Measurements from ENCODE around the gene MORN4.
"Not testable (repeated sequence)": the region's sequence is repeated elsewhere in the genome, so short reads cannot be mapped to it uniquely, and the experiment has no call there.

Gene MORN4

DNA sequence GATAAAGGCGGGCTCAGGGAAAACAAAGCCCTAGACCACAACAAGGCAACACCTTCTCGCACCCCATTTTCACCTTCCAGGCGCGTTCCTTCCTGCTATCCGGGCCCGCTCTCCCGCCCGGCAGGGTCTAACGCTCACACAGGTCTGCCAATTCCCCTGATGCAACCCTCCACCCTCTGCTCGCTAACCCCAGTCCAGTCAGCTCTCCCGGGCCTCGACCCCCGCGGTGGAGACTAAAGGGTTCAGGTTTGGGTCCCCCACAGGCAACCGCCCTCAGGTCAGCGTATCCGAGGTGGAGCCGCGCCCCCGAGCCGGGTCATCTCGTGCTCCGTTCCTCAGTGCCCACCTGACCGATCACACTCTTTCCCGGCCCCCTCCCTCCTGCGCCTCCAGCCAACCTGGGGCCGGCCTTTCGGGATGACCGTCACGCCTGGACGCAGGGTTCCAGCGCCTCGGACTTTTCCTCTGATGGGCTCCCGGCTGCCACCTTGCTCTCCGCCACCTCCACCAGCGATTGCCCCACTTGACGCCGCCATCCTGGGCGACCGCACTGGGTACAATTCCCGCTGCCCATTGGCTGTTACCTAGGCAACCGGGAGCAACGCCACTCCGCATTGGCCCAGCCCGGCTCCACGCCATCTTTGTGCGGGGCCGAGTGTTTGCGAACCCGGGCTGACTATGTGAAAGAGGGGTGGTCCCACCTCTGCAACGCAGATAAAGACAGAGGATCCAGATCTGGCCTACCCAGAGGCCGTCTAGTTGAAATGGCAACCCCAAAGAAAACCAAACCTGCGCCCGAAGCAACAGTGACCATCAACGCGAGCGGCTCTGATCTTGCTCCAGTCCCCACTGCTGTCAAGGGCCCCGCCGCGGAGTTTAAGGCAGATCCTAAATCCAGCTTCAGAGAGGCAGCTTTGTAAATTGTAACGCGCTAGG, at the start of gene MORN4:
TSS of gene MORN4 (minus strand) at position 552 of the 936 bp plus-strand sequence. CDS start 13,847 bp downstream, outside the sequence.
- peak; percentile 88 to 90 for DNase-seq

DNA sequence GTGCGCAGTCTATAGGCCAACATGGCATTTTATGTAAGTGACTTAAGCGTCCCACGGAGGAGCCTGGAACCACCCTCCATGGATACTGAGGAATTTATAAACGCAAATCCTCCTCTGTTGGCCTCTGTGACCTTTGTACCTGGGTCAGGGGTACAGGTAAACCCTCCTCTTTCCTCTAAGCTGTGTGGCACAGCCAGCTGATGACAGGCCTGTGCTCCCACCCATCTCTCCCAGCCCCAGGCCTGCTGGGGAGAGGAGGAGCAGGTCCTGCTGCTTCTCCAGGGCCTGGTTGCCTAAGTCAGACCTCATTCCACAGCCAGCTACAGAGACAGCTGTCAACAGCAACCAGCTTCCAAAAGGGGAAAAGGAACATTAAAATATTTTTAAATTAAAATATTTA, 48.7 kb upstream of the MORN4 start:
- DNase-seq, result no peak

DNA sequence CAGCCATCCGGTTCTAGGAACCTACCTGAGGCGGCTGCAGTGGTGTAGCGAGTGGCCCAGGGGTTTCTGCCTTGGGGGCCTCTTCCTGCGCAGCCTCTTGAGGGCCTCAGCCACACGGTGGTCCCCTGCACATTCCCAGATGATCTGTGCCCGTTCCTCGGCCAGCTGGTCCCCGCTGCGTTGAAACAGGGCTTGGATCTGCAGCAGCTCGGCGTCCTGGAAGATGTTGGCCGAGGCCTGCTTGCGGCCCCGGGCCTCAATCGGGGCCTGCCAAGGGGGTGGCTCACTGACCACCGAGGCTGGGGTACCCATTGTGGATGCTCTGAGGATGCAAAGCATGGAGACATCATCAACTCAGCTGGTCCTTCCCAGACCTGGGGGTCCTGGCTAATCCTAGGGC, 46.3 kb upstream of the MORN4 start:
- DNase-seq, result no peak

DNA sequence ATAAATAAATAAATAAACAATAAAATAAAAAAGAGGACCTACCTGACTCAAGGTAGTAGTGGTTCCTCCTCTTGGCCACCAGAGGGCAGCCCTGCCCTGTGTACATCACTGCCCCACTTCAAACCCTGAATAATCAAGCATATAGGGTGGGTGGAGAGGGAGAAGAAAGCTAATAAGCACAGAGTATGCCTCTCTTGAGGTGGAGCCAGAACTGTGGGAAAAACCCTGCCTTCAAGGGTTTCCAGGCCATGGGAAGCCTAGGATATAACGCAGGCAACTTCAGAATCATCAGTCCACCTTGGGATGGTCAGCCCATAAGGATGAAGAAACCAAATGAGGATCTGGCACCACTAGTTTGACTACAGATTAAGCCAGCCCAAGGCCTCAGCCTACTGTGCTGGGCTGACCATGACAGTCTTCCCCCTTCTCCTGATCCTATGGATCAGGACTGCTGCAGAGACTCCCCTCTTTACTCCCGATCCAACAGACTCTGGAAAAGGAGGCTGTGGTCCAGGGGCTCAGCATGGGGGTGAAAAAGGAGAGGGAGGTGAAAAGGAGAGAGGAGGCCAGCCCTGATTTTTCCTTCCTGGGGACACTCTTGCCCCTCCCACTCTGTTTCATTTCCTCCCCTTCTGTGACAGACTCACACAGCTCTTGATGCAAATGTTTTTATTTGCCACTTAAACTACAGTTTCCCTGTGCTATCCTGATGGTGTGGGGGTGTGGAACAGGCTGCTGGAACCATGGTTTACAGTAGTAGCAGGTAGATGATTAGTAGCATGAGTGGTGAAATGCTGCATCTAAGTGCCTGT, 43.7 kb upstream of the MORN4 start:
- peak; percentile 14 to 26 for DNase-seq

DNA sequence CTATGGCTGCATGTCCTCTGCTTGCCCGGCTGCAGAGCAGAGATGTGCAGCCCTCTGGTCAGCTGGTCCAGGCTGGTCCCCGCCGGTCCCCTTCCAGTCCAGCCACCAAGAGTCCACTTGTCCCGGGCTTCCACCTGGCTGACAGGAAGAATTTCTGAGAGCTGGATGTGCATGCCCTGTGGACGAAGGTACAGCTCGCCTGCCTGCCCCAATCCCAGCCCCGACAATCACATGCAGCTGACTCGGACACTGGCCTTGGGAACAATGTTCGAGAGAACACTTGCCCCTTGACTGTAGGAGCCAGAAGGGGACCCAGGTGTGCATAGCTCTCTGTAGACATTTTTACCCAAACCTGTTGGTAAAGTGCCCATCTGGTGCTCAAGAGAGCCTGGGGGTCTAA, 41.9 kb upstream of the MORN4 start:
- DNase-seq, result no peak

DNA sequence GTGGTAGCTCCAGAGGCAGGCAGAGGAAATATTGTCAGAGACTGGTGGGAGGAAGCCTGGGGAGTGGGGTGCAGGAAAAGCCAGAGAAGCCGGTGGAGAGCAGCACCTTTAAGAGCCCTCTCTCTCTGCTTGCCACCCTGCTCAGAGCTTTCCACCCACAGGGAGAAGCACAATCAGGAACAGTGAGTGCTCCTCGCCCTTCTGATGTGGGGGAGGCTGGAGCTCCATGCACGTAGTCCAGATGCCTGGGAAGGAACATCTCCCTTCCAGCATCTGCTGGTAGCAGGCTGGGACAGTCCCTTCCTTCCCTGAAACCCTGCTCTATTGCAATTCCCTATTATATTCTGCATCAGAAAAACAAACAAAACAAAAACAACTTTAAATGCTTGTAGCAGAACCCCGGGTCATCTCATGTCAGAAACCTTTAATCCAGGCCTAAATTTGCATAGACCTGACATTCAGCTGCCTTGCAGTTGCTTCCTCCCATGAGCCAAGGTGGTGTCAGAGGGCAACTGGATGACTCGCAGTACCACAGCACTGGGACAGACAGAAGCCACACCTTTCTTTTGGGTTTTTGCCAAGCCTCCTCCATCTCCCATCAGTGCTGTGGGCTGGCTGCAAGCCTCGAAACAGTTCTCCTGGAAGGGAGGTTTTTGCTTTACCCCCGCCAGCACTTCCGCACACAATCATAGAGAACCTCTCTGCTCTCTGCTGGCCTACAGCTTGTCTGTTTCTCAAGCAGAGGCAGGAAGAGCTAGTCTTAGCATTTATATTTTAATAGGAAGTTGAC, 40.6 kb upstream of the MORN4 start:
- no peak for DNase-seq

DNA sequence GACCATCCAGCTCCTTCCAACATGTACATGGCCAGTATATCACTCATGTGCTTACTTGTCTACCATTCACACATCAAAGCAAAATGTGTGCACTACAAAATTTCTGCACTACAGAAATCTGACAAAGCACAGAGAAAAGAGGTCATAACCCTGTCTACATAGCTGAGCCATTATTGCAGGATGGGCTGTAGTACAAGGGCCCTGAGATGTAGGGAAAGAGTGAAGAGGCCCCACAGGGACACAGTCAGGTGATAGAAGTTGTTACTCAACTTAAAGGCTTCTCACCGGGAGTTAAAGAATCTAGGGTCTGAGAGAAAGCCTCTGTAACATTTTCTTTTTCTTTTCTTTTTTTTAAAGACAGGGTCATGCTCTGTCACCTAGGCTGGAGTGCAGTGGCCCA, 36.3 kb upstream of the MORN4 start:
- no peak for DNase-seq

DNA sequence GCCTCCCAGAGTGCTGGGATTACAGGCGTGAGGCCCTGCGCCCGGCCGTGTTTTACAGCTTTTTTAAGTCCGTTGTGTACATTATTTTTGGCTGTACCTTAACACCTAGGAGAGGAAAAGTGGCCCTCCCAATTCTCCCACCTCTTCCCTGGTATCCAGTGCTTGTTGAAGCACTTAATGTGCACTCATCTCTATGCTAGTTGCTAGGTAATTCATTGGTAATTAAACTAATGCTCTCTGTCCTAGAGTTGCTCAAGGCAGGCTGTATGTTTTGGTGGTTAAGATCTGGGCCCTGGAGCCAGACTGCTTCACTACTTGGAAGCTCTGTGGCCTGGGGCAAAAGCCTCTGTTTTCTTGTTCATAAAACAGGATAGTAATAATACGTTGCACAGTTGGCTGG, 34.2 kb upstream of the MORN4 start:
- no peak for DNase-seq

DNA sequence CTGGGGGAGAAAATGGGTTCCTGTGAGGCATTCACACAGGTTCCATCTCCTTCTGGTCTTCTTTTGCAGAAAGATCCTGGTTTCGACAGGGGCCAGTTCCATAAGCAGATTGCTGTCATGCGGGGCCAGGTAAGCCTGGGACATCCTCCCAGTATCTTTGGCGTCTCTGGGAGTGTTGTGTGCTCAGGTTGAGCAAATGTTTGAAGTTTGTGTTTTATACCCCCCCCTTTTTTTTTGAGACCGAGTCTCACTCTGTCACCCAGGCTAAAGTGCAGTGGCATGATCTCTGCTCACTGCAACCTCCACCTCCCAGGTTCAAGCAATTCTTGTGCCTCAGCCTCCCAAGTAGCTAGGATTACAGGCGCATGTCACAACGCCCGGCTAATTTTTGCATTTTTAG, 33.7 kb upstream of the MORN4 start:
- no peak for DNase-seq

DNA sequence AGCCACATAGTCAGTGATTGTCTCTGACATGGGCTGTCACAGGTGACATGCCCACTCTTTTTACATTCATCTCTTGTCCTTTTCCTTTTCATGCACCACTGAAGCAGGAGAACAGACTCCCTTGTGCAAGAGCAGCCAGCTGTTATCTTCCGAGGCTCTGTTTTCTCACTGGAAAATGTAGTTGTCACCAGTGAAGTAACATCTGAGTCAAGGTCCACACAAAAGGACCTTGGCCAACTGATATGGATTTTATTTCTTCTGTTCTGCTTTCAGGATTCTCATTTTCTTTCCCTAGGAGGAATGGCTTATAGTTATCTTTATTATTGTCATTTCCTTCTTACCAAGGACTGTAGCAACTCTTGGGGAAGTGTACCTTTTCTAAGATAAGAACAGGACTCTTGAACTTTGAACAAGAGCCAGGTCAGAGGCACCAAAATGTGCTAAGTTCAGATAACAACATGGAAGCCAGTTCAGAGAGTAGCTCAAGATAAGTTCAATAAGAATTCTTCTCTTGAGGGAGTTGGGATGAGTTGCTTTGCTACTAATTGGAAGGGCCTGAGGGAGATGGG, 31.1 kb upstream of the MORN4 start:
- DNase-seq, result no peak

DNA sequence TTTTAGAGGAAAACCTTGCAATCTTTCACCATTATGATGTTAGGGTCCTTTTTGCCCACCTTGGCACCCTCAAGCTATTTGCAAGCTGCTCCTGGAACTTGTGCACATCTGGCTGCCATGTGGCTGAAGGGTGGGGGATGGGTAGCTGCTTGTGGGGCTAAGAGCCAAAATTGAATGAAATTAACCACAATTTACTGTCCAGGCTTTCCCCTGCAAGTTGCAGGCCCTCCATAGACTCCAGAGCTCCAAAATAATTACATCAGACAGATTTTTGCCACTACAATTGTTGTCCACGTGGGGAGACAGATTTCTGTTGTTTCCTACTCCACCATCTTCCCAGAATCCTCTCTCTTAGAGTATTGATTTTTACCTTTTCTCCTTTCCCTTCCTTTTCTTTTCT, 26.3 kb upstream of the MORN4 start:
- no peak for DNase-seq

DNA sequence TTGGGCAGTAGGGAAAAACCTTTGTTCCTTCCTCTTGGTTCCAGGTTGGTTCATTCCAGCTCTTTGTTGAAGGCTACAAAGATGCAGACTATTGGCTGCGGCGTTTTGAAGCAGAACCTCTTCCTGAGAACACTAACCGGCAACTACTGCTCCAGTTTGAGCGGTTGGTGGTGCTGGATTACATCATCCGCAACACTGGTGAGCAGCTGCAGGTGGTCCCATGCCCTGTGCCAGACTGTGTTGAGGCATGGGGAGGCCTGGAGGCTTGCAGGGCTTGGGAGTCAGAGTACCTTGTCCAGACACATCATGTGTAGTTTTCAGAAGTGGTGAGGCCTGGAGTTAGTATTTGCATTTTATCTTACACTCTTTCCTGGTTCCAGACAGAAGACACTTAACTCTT, 23.5 kb upstream of the MORN4 start:
- DNase-seq, result no peak

DNA sequence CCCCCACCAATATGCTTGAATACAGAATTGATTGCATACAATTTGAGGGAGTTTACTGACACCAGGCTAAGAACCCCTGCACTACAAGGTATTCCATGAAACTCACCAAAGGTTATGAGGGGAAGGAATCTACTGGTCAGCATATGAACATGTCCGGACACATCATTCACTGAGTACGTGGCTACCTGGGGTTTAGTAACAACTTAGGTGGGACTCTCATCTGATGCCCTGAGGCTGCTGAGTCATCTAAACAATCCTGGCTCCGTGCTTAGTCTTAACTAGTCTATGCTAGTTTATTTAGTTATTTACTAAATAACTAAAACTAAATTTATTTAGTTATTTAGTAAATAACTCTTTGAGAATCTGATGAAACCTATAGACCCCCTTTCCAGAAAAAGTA, 18.5 kb upstream of the MORN4 start:
- no peak for DNase-seq

DNA sequence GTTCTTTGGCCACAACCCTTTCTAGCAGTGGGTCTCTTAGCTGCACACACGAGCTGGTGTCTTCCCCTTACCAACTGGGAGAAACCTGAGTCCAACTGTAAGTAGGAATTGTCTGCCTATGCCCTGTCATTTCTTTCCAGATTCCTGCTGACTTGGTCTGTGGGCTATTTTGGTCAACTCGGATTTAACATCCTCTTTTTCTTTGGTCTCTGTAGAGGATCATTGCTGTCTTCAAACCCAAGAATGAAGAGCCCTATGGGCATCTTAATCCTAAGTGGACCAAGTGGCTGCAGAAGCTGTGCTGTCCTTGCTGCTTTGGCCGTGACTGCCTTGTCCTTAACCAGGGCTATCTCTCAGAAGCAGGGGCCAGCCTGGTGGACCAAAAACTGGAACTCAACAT, 17.4 kb upstream of the MORN4 start:
- no peak for DNase-seq

DNA sequence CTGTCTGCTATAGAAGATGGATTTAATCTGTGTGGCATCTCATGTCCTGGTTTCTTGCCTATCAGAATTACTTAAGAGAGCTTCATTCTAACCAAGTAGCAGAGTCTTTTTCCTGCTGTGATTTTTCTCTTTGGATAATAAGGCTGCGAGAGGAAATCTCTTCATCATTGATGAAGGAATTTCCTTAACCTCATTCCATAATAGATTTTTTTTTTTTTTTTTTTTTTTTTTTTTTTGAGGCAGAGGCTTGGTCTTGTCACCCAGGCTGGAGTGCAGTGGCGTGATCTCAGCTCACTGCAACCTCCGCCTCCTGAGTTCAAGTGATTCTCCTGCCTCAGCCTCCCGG, 16.1 kb upstream of the MORN4 start:
- DNase-seq, result not testable (repeated sequence)

DNA sequence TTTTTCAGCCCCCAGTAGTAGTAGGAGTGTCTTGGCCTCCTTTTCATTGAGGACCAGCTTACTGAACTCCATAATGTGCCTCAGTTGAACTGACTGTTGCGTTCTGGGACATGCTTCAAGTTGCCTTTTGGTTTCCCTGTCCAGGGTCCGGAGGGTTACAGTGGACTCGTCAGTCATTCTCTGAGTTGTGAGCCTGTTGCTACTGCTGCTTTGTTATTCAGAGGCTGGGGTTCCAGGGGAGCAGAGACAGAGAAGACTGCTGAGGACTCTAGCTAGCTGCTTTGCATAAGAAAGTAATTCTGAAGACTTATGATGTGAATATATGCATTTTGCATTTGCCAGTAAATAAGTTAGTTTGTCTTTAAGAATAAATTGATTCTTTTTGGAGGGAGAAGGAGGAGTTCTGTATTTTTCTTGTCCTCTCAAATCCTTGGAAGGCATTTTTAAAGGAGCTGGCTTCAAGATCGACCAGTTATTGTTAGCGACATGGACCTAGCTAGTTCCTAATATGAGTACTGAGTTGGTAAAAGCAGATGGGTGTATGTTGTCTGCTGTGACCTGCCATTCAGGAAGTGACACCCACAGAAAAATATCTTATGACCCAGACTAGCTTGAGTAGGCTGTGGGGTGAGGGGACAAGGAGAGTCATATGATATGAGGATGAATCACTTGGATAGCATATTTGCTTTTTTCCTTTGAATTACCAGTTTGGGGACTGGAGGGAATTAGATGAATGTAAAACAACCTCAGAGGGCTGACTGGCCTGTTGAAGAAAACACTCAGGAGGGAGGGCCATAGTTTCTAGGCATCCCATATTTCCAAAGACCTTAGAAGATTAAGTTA, 15.5 kb upstream of the MORN4 start:
- DNase-seq, result no peak

DNA sequence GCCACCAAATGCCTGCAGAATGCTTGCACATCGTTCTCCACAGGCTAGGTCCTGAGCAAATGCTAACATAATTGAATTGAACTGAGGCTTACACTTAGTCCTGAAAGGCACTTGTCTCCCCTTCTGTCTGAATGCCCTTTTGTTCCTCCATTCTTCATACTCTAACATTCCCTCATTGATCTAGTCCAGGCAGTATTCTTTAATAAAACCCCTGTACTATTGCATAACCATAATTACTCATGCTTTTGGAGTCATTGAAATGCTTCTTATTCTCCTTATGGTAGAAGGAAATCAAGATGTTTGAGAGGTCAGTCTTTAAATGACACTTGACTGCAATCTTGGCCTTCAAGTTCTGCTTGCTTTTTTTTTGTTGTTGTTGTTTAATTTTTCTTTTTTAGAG, 14.3 kb upstream of the MORN4 start:
- no peak for DNase-seq

DNA sequence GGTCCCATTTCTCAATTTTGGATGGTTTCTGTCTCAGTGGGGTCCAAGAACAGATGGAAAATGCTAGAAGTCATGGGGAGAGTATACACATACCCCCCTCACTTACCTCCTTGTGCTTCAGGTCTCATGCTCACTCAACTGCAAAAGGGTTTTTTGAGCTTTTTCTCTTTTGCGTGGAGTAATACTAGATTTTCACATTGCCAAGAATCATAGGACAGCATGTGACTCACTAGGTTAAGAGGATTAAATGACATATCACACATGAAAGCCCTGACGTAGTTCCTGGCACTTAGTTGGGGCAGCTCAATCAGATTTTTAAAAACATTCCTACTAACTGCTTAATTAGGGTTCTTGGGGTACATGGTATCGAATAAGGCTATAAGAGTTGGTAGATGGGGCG, 11.6 kb upstream of the MORN4 start:
- no peak for DNase-seq

DNA sequence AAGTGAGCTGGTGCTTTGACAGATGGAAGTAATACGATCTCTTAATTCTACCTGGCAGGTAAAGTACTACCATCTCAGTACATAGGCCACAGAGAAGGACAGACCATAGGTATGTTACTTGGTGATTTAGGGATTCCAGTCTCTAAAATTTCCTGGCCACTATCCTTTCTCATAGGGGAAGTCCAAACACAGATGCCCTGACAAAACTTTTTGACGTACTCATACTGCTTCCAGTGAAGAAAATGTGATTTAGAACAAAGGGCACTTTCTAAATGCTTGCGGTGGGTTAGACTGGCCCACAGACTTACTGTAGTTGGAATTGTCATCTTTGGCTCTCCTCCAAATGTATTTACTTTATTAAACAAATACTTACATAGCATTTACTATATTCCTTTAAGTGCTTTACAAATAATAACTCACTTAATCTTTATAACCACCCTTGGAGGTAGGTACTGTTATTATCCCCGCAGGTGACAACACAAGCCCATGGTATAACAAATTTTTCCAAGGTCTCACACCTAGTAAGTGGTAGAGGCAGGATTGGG, 10.2 kb upstream of the MORN4 start:
- peak in 1 of 2 experiments; percentile 8 for DNase-seq

DNA sequence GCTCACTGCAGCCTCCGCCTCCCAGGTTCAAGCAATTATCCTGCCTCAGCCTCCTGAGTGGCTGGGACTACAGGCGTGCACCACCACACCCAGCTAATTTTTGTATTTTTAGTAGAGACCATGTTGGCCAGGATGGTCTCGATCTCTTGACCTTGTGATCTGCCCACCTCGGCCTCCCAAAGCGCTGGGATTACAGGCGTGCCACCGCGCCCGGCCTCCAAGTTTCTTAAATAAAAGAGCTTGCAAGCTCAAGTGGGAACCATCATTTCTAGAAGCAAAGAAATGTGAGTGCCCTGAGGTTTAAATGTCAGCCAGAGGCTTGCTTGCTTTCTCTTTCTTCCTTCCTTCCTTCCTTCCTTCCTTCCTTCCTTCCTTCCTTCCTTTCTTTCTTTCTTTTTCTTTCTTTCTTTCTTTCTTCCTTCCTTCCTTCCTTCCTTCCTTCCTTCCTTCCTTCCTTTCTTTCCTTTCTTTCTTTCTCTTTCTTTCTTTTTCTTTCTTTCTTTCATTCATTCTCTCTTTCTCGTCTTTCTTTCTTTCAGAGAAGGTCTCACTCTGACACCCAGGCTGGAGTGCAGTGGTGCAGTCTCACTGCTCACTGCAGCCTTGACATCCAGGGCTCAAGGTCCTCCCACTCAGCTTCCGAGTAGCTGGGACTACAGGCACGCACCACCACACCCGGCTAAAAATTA, 9.3 kb upstream of the MORN4 start:
- DNase-seq, result not testable (repeated sequence)
